Measurements from ENCODE around the gene CCNY. TPM values are rescaled to one million over a fixed set of nuclear protein-coding genes. Genes with fewer than 3 reads are reported as not detected.

The CCNY gene
- total RNA-seq, 1 experiment from 2014 or later = 62.2 TPM

DNA sequence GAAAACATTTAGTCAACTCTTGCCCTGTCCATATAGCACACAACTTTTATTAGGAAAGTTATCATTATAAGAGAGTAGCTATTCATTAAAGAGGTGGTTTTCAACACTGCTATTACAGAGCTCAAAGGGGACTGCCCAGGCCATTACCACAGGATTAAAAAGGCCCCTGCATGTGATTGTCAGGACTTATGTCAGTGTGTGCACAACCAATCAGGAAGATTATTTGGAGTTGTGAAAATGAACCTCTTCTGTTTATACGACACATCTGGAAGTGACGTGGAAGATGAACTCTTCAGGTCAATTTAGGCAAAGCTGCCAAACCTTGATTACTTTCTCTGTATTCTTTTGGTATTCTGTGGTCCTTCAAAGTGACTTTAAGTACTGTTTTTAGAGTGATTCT lies 14.7 kb downstream of the CCNY start:
- no peak for DNase-seq (ENCODE audit: low read depth, low spot score)
- BruUV-seq (replicated peaks) = no TSS peak
- Histone ChIP-seq H3K9ac (ENCODE audit: low read length) (no peak overlapping the region), H3K9me3 (ENCODE audit: control insufficient read depth in 1 of 2, insufficient read depth in 1 of 2, low read depth in 1 of 2, low read length in 2 of 2) (no peaks in the 10 kb centered on the region), H3K79me2 (ENCODE audit: insufficient read depth, low read length) (peaks cover 96% of the 10 kb centered on the region), H3K36me3 (ENCODE audit: control insufficient read depth in 1 of 2, insufficient read depth in 2 of 2, low read length in 2 of 2) (no peaks in the 10 kb centered on the region), H3K4me2 (ENCODE audit: low read length) (no peak overlapping the region), H4K20me1 (ENCODE audit: insufficient read depth) (peaks cover 15% of the 10 kb centered on the region; the same call in 1 of the 2 replicates), H3K9me2 (ENCODE audit: insufficient read depth) (no peaks in the 10 kb centered on the region), H3K27ac (ENCODE audit: low read depth, low read length) (no peak overlapping the region), H2AFZ (ENCODE audit: low read depth, low read length, poor library complexity, severe bottlenecking) (no peak overlapping the region), H3K4me3 (replicated peaks in 1 of 2; ENCODE audit: low read depth in 1 of 2, low read length in 2 of 2) (no peak overlapping the region), H3K27me3 (ENCODE audit: insufficient read depth, low read length) (no peaks in the 10 kb centered on the region), H3K4me1 (ENCODE audit: control insufficient read depth in 1 of 2, insufficient read depth in 2 of 2, low read length in 2 of 2) (peaks cover 13 to 14% of the 10 kb centered on the region in 2 experiments)
- ChIA-PET RAD21 (ENCODE audit: low non-redundant PET in 1 of 2, low total read pairs in 2 of 2, uncharacterized antibody in 2 of 2, unreplicated experiment in 2 of 2) (no interaction called here), CTCF (interaction anchor here (1.4 kb wide), 1 partner anchor 212 kb away, joined by 3 read pairs; no protein-coding TSS in a partner anchor), POLR2A (no interaction called here)
- TF ChIP-seq POLR2A (IDR thresholded peaks at IDR 0.05; ENCODE audit: borderline replicate concordance, extremely low read depth, insufficient read depth, insufficient read length) = no peak
- ATAC-seq = no peak
- intact Hi-C loops (cut with micrococcal nuclease) = loop anchor here (2.0 kb wide), 1 partner anchor 14 kb away; the partner anchor contains the start of gene CCNY

DNA sequence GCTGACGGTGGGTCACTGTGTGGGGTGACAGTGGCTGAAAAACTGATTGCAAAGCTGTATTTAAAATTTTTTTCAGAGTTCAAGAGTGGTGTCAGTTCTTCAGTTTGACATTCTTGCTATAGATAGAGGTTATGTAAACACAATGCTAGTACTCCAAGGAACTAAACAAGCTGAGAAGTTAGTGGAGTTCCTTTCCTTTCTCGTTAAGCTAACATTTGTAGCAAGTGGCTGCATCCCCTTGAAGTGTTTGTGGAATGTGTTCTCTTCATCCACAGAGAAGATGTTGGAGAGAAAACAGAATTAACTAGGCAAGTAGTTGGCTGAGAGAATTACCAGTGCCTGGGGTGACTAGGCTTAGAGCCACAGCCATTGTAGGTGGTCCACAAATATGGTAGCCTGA lies 15.8 kb downstream of the CCNY start:
- intact Hi-C loops (cut with micrococcal nuclease) = no loop called here
- Histone ChIP-seq H3K36me3 (ENCODE audit: control insufficient read depth in 1 of 2, insufficient read depth in 2 of 2, low read length in 2 of 2) (no peaks in the 10 kb centered on the region), H3K27ac (ENCODE audit: low read depth, low read length) (no peak overlapping the region), H2AFZ (ENCODE audit: low read depth, low read length, poor library complexity, severe bottlenecking) (no peak overlapping the region), H3K9me2 (ENCODE audit: insufficient read depth) (no peaks in the 10 kb centered on the region), H3K4me1 (ENCODE audit: control insufficient read depth in 1 of 2, insufficient read depth in 2 of 2, low read length in 2 of 2) (peaks cover 13 to 14% of the 10 kb centered on the region in 2 experiments), H3K4me3 (replicated peaks in 1 of 2; ENCODE audit: low read depth in 1 of 2, low read length in 2 of 2) (no peak overlapping the region), H3K9me3 (ENCODE audit: control insufficient read depth in 1 of 2, insufficient read depth in 1 of 2, low read depth in 1 of 2, low read length in 2 of 2) (no peaks in the 10 kb centered on the region), H4K20me1 (ENCODE audit: insufficient read depth) (peaks cover 15% of the 10 kb centered on the region; the same call in 1 of the 2 replicates), H3K27me3 (ENCODE audit: insufficient read depth, low read length) (no peaks in the 10 kb centered on the region), H3K79me2 (ENCODE audit: insufficient read depth, low read length) (peaks cover 94% of the 10 kb centered on the region), H3K4me2 (ENCODE audit: low read length) (no peak overlapping the region), H3K9ac (ENCODE audit: low read length) (no peak overlapping the region)
- TF ChIP-seq SP1 (IDR thresholded peaks at IDR 0.05; ENCODE audit: low read depth) (no peak), ZNF274 (IDR thresholded peaks at IDR 0.05; ENCODE audit: low read depth, low read length) (no peak), YY1 (IDR thresholded peaks at IDR 0.05; ENCODE audit: extremely low read depth, insufficient replicate concordance, low read depth, low read length) (no peak), EZH2 (IDR thresholded peaks at IDR 0.05) (no peak), RAD21 (IDR thresholded peaks at IDR 0.05; ENCODE audit: low read depth) (no peak)
- TF ChIP-seq, protein P1, sequence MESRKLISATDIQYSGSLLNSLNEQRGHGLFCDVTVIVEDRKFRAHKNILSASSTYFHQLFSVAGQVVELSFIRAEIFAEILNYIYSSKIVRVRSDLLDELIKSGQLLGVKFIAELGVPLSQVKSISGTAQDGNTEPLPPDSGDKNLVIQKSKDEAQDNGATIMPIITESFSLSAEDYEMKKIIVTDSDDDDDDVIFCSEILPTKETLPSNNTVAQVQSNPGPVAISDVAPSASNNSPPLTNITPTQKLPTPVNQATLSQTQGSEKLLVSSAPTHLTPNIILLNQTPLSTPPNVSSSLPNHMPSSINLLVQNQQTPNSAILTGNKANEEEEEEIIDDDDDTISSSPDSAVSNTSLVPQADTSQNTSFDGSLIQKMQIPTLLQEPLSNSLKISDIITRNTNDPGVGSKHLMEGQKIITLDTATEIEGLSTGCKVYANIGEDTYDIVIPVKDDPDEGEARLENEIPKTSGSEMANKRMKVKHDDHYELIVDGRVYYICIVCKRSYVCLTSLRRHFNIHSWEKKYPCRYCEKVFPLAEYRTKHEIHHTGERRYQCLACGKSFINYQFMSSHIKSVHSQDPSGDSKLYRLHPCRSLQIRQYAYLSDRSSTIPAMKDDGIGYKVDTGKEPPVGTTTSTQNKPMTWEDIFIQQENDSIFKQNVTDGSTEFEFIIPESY (IDR thresholded peaks at IDR 0.05; ENCODE audit: extremely low read depth, insufficient replicate concordance, low read length) = no peak
- TF ChIP-seq, protein P2, sequence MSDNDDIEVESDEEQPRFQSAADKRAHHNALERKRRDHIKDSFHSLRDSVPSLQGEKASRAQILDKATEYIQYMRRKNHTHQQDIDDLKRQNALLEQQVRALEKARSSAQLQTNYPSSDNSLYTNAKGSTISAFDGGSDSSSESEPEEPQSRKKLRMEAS (IDR thresholded peaks at IDR 0.05) = no peak
- RAD21 ChIA-PET (ENCODE audit: low non-redundant PET in 1 of 2, low total read pairs in 2 of 2, uncharacterized antibody in 2 of 2, unreplicated experiment in 2 of 2) = no interaction called here
- CTCF ChIA-PET = no interaction called here
- no TSS peak for BruUV-seq (replicated peaks)
- no peak for DNase-seq (ENCODE audit: low read depth, low spot score)
- ATAC-seq = no peak
- POLR2A ChIA-PET = no interaction called here

Data from HCT116 (cell line).